Measurements from ENCODE around the gene CABCOCO1. TPM values are rescaled to one million over a fixed set of nuclear protein-coding genes. Genes with fewer than 3 reads are reported as not detected.

The CABCOCO1 gene
- total RNA-seq, 1 donor = 0.43 TPM

- TF ChIP-seq CTCF (IDR thresholded peaks at IDR 0.05; ENCODE audit: insufficient read depth, low read depth, low read length) = no peak
- DNase-seq (ENCODE audit: low read depth) = no peak
- no peak overlapping the region for H3K4me3 ChIP-seq (ENCODE audit: low read depth, low read length)
These were observed 101.8 kb downstream of the CABCOCO1 start for GRCh38 chr10:61764486-61764885.

- DNase-seq (ENCODE audit: low read depth) = no peak
- TF ChIP-seq CTCF (IDR thresholded peaks at IDR 0.05; ENCODE audit: insufficient read depth, low read depth, low read length) = no peak
- no peak overlapping the region for H3K4me3 ChIP-seq (ENCODE audit: low read depth, low read length)
These were observed 102.7 kb downstream of the CABCOCO1 start for GRCh38 chr10:61765176-61766087.

GRCh38 chr10:61766927-61767326 lies 104.2 kb downstream of the CABCOCO1 start:
- TF ChIP-seq CTCF (IDR thresholded peaks at IDR 0.05; ENCODE audit: insufficient read depth, low read depth, low read length) = no peak
- H3K4me3 ChIP-seq (ENCODE audit: low read depth, low read length) = no peak overlapping the region
- no peak for DNase-seq (ENCODE audit: low read depth)

- no peak for DNase-seq (ENCODE audit: low read depth)
- no peak overlapping the region for H3K4me3 ChIP-seq (ENCODE audit: low read depth, low read length)
- TF ChIP-seq CTCF (IDR thresholded peaks at IDR 0.05; ENCODE audit: insufficient read depth, low read depth, low read length) = no peak
These were observed 111.3 kb downstream of the CABCOCO1 start for GRCh38 chr10:61774031-61774430.

GRCh38 chr10:61775111-61775510 lies 112.4 kb downstream of the CABCOCO1 start:
- no peak for DNase-seq (ENCODE audit: low read depth)
- H3K4me3 ChIP-seq (ENCODE audit: low read depth, low read length) = no peak overlapping the region
- no peak for TF ChIP-seq CTCF (IDR thresholded peaks at IDR 0.05; ENCODE audit: insufficient read depth, low read depth, low read length)

- DNase-seq (ENCODE audit: low read depth) = no peak
- TF ChIP-seq CTCF (IDR thresholded peaks at IDR 0.05; ENCODE audit: insufficient read depth, low read depth, low read length) = no peak
- H3K4me3 ChIP-seq (ENCODE audit: low read depth, low read length) = no peak overlapping the region
These were observed 114.0 kb downstream of the CABCOCO1 start for GRCh38 chr10:61776615-61777266.

Measured in fibroblast of villous mesenchyme (primary cell).